Epidermal melanocyte (primary cell): ENCODE results near the gene MPHOSPH8.

ENCODE experiments used
- DNase-seq: peaks from one replicate; pipeline ENCODE4 v3.0.0; 2011; ENCODE audit warnings: low spot score; ENCODE audit not compliant: insufficient read length

The MPHOSPH8 gene

GRCh38 chr13:19633479-19634255 lies at the start of gene MPHOSPH8:
TSS of gene MPHOSPH8 (plus strand) at chr13:19633659. CDS start at chr13:19633749, 90 bp downstream.
- peak; percentile 83 for DNase-seq

- no peak for DNase-seq
Measured at GRCh38 chr13:19586904-19587634, 46.4 kb upstream of the MPHOSPH8 start.

- DNase-seq, result no peak
Measured at GRCh38 chr13:19587635-19588300, 45.7 kb upstream of the MPHOSPH8 start.

GRCh38 chr13:19589312-19589711 lies 44.1 kb upstream of the MPHOSPH8 start:
- DNase-seq, result no peak

- DNase-seq, result no peak
Measured at GRCh38 chr13:19590423-19590822, 43.0 kb upstream of the MPHOSPH8 start.

- DNase-seq, result no peak
Measured at GRCh38 chr13:19591864-19592263, 41.6 kb upstream of the MPHOSPH8 start.

- no peak for DNase-seq
Measured at GRCh38 chr13:19592657-19593180, 40.7 kb upstream of the MPHOSPH8 start.

GRCh38 chr13:19596086-19596485 lies 37.4 kb upstream of the MPHOSPH8 start:
- no peak for DNase-seq

- no peak for DNase-seq
Measured at GRCh38 chr13:19596960-19597361, 36.5 kb upstream of the MPHOSPH8 start.

- no peak for DNase-seq
Measured at GRCh38 chr13:19597523-19597922, 35.9 kb upstream of the MPHOSPH8 start.

GRCh38 chr13:19601749-19602725 lies 31.4 kb upstream of the MPHOSPH8 start:
- peak; percentile 38 for DNase-seq

GRCh38 chr13:19604306-19604705 lies 29.2 kb upstream of the MPHOSPH8 start:
- DNase-seq, result no peak

GRCh38 chr13:19605161-19605955 lies 28.1 kb upstream of the MPHOSPH8 start:
- DNase-seq, result no peak

GRCh38 chr13:19606152-19606551 lies 27.3 kb upstream of the MPHOSPH8 start:
- no peak for DNase-seq

- DNase-seq, result no peak
Measured at GRCh38 chr13:19606737-19607136, 26.7 kb upstream of the MPHOSPH8 start.

- DNase-seq, result no peak
Measured at GRCh38 chr13:19607523-19608078, 25.9 kb upstream of the MPHOSPH8 start.

- DNase-seq, result no peak
Measured at GRCh38 chr13:19618977-19619376, 14.5 kb upstream of the MPHOSPH8 start.

GRCh38 chr13:19622193-19622592 lies 11.3 kb upstream of the MPHOSPH8 start:
- no peak for DNase-seq

GRCh38 chr13:19624265-19624664 lies 9.2 kb upstream of the MPHOSPH8 start:
- DNase-seq, result no peak
